Measurements from ENCODE around the gene CYB5B. TPM values are rescaled to one million over a fixed set of nuclear protein-coding genes. Genes with fewer than 3 reads are reported as not detected.

CYB5B gene
- total and polyA plus RNA-seq, 2 donors (not counting 3 experiments of a cell fraction or from before 2014, with no cell fraction given): 175 to 176 TPM

DNA sequence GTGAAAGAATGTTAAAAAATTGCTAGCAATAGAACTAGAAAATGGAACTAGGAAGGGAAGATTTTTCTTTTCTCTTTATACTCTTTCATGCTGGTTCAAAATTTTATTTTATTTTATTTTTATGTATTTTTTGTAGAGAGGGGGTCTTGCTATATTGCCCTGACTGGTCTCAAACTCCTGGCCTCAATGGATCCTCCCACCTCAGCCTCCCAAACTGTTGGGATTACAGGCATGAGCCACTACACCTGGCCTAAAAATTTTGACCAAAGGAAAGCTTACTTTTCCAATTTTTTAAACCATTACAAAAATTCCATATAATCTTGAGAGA, 28.6 kb upstream of the CYB5B start:
- POLR2A ChIA-PET: interaction anchor here (0.9 to 1.1 kb wide), 3 partner anchors 8 to 359 kb away, joined by 3 read pairs; partner anchors contain the start of gene NOB1
- no peak overlapping the region for H2AFZ ChIP-seq (ENCODE audit: low read depth, low read length)

GRCh38 chr16:69396187-69397061, 28.0 kb upstream of the CYB5B start:
- Histone ChIP-seq H3K36me3 (ENCODE audit: control insufficient read depth in 2 of 2, extremely low read depth in 1 of 2, insufficient read depth in 2 of 2, low read length in 2 of 2) (no peaks in the 10 kb centered on the region), H3K27ac (ENCODE audit: insufficient read depth, low read depth, low read length) (peak overlapping the region; percentile 56), H2AFZ (ENCODE audit: low read depth, low read length) (peak overlapping the region; percentile 77), H4K20me1 (replicated peaks; ENCODE audit: control insufficient read depth, extremely low read depth, insufficient read depth, low read length) (no peaks in the 10 kb centered on the region), H3K9me1 (replicated peaks; ENCODE audit: control insufficient read depth, extremely low read depth, insufficient read depth, low read length) (no peaks in the 10 kb centered on the region), H3K79me2 (ENCODE audit: control insufficient read depth, insufficient read depth, low read length) (no peaks in the 10 kb centered on the region), H3K9ac (replicated peaks; ENCODE audit: extremely low read depth, insufficient read depth, low read length) (peak overlapping the region; percentile 28), H3K4me2 (ENCODE audit: insufficient read depth, low read length) (peak overlapping the region; percentile 63), H3K27me3 (ENCODE audit: control insufficient read depth in 2 of 2, insufficient read depth in 2 of 2, low read length in 2 of 2) (peaks cover 0 to 1% of the 10 kb centered on the region in 2 experiments), H3K4me3 (replicated peaks in 1 of 3; ENCODE audit: insufficient read depth in 1 of 3, low read depth in 1 of 3, low read length in 3 of 3) (no peak overlapping the region), H3K9me3 (replicated peaks; ENCODE audit: control insufficient read depth, insufficient read depth, low read length) (no peaks in the 10 kb centered on the region), H3K4me1 (ENCODE audit: control insufficient read depth, extremely low read depth, insufficient read depth, low read length) (peaks cover 36% of the 10 kb centered on the region)
- dilution Hi-C loops (cut with MboI; ENCODE audit: extremely low pct_ligation_motif_present, low sequenced_read_pairs) (no loop called here), intact Hi-C loops (cut with micrococcal nuclease) (loop anchor here (1.0 to 10.0 kb wide), 5 partner anchors 71 to 358 kb away; partner anchors contain the start of gene NOB1)
- DNase-seq (ENCODE audit: low read depth, low spot score) (peak; percentile 85), FAIRE-seq (peak; percentile 86)
- no TSS peak for BruUV-seq (replicated peaks)
- no peak for TF ChIP-seq POLR2A (IDR thresholded peaks at IDR 0.05; ENCODE audit: low read depth, low read length)
- peak; percentile 26 for TF ChIP-seq JUN (IDR thresholded peaks at IDR 0.05; ENCODE audit: borderline replicate concordance, insufficient read depth, insufficient read length, low read depth)
- no peak for TF ChIP-seq MYC (IDR thresholded peaks at IDR 0.05; ENCODE audit: low read depth, low read length)
- no peak for TF ChIP-seq POLR2AphosphoS5 (IDR thresholded peaks at IDR 0.05; ENCODE audit: insufficient read depth, low read depth, low read length)
- no peak for TF ChIP-seq GATA2 (IDR thresholded peaks at IDR 0.05; ENCODE audit: insufficient read depth, insufficient read length, low read depth, low read length)
- no peak for TF ChIP-seq FOS (IDR thresholded peaks at IDR 0.05; ENCODE audit: borderline replicate concordance, insufficient read depth, low read length)
- TF ChIP-seq EZH2 (IDR thresholded peaks at IDR 0.05; ENCODE audit: borderline replicate concordance, low read depth, low read length, severe bottlenecking): no peak
- no peak for TF ChIP-seq MAX (IDR thresholded peaks at IDR 0.05; ENCODE audit: insufficient read depth, insufficient read length)
- TF ChIP-seq, protein P1, sequence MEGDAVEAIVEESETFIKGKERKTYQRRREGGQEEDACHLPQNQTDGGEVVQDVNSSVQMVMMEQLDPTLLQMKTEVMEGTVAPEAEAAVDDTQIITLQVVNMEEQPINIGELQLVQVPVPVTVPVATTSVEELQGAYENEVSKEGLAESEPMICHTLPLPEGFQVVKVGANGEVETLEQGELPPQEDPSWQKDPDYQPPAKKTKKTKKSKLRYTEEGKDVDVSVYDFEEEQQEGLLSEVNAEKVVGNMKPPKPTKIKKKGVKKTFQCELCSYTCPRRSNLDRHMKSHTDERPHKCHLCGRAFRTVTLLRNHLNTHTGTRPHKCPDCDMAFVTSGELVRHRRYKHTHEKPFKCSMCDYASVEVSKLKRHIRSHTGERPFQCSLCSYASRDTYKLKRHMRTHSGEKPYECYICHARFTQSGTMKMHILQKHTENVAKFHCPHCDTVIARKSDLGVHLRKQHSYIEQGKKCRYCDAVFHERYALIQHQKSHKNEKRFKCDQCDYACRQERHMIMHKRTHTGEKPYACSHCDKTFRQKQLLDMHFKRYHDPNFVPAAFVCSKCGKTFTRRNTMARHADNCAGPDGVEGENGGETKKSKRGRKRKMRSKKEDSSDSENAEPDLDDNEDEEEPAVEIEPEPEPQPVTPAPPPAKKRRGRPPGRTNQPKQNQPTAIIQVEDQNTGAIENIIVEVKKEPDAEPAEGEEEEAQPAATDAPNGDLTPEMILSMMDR (IDR thresholded peaks at IDR 0.05; ENCODE audit: extremely low read depth in 1 of 2, insufficient read depth in 1 of 2, low read depth in 1 of 2, low read length in 2 of 2): peak; percentile 39 to 54
- POLR2A ChIA-PET: interaction anchor here (0.9 to 1.1 kb wide), 3 partner anchors 8 to 358 kb away, joined by 3 read pairs; partner anchors contain the start of gene NOB1
- CTCF ChIA-PET: interaction anchor here (0.6 to 5.2 kb wide), 90 partner anchors 8 to 549 kb away, joined by 3 to 57 read pairs (median 5); partner anchors contain the start of genes CYB5B, NOB1 and TERF2

More for the DNA sequence above, 28.6 kb upstream of the CYB5B start:
- Histone ChIP-seq H3K4me1 (ENCODE audit: control insufficient read depth, extremely low read depth, insufficient read depth, low read length) (peaks cover 36% of the 10 kb centered on the region), H3K36me3 (ENCODE audit: control insufficient read depth in 2 of 2, extremely low read depth in 1 of 2, insufficient read depth in 2 of 2, low read length in 2 of 2) (no peaks in the 10 kb centered on the region), H3K9ac (replicated peaks; ENCODE audit: extremely low read depth, insufficient read depth, low read length) (no peak overlapping the region), H3K27me3 (ENCODE audit: control insufficient read depth in 2 of 2, insufficient read depth in 2 of 2, low read length in 2 of 2) (peaks cover 0 to 1% of the 10 kb centered on the region in 2 experiments), H3K4me2 (ENCODE audit: insufficient read depth, low read length) (no peak overlapping the region), H3K9me1 (replicated peaks; ENCODE audit: control insufficient read depth, extremely low read depth, insufficient read depth, low read length) (no peaks in the 10 kb centered on the region), H3K9me3 (replicated peaks; ENCODE audit: control insufficient read depth, insufficient read depth, low read length) (no peaks in the 10 kb centered on the region), H3K4me3 (replicated peaks in 1 of 3; ENCODE audit: insufficient read depth in 1 of 3, low read depth in 1 of 3, low read length in 3 of 3) (no peak overlapping the region), H3K79me2 (ENCODE audit: control insufficient read depth, insufficient read depth, low read length) (no peaks in the 10 kb centered on the region), H3K27ac (ENCODE audit: insufficient read depth, low read depth, low read length) (no peak overlapping the region), H4K20me1 (replicated peaks; ENCODE audit: control insufficient read depth, extremely low read depth, insufficient read depth, low read length) (no peaks in the 10 kb centered on the region)
- dilution Hi-C loops (cut with MboI; ENCODE audit: extremely low pct_ligation_motif_present, low sequenced_read_pairs) (no loop called here), intact Hi-C loops (cut with micrococcal nuclease) (loop anchor here (1.0 to 10.0 kb wide), 5 partner anchors 71 to 358 kb away; partner anchors contain the start of gene NOB1)
- no TSS peak for BruUV-seq (replicated peaks)
- DNase-seq (ENCODE audit: low read depth, low spot score) (no peak), FAIRE-seq (no peak)
- TF ChIP-seq POLR2A (IDR thresholded peaks at IDR 0.05; ENCODE audit: low read depth, low read length): no peak
- CTCF ChIA-PET: interaction anchor here (0.5 to 5.2 kb wide), 88 partner anchors 9 to 548 kb away, joined by 3 to 57 read pairs (median 5); partner anchors contain the start of genes CYB5B, NOB1 and TERF2

Measured in endothelial cell of umbilical vein (primary cell).